LoVo (cell line): ENCODE measurements around the gene ERC2.
A peak's percentile ranks its signal among the peaks of the same experiment; 100 is the strongest.

Source experiments
- DNase-seq: peaks from one replicate; pipeline ENCODE4 v3.0.0-alpha.2; 2016; ENCODE audit warnings: low spot score

The ERC2 gene

DNA sequence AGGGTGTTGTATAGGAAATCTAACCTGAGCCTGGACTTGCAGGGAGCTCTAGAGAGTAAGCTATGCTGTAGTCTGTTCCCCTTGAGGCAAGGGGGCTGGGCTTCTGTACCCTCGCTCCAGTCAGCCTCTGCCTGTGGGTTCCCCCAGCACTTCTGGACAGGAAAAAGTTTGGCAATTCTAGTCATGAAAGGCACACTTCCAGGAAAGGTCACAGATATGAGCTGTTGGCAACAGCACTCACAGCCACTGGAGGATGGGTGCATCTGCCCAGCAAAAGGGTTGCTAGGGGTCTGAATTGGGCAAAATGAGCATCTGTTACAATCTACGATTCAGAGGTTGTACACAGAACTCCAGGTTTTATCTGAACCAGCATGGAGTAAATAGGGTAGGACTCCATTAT, 281.2 kb downstream of the ERC2 start:
- no peak for DNase-seq

- DNase-seq, result no peak
Observed at GRCh38 chr3:56185827-56186226, 282.4 kb downstream of the ERC2 start.

DNA sequence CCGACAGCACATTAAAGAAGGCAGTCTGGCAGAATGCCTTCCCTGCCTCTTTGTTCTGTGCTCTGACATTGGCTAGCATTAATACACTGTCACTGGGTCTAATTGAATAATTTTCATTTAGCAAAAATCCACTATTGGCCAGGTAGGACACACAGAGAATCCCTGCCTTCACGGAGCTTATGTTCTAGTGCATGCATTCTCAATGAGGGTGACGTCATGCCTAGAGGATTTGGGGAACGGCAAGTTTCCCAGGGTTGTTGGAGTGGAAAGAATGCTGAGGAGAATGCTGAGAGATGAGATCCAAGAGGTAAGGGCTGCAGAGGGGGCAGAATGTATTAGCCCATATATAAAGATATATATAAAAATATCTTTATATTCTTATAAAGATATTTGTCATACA, 284.7 kb downstream of the ERC2 start:
- no peak for DNase-seq

- DNase-seq, result no peak
Observed at GRCh38 chr3:56180433-56180832, 287.8 kb downstream of the ERC2 start.

GRCh38 chr3:56173601-56174000, 294.7 kb downstream of the ERC2 start:
- no peak for DNase-seq

GRCh38 chr3:56164436-56164835, 303.8 kb downstream of the ERC2 start:
- DNase-seq, result no peak

DNA sequence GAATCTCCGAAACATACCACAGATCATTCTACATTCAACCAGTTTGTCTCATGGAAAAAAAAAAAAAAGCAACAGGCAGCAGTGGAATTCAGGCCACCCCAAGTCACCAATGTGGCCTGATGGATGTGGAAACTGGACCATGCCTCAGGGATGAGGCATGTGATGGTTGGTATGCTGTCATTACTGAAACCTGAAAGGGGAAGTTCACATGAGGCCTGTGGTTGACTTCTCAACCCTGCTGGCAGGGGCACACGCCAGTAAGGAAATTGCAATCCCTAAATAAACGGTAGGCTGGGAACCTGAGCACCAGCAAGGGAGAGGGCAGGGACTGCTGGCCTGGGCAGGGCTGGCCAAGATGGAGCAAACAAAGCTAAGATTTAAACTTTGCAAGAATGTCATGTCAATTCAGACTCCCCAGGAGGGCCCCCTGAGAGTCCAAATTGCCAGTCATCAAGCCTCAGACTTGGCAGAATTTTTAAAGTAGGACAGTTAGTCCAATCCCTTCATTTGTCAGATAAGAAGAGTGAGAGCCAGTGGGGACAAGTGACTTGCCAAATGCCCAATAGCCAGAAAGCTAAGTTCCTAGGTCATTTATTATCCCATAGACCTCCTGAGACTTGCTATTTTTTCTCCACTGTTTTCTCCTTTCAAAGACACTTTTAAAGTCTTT, 310.4 kb downstream of the ERC2 start:
- DNase-seq, result no peak

GRCh38 chr3:56154297-56154696, 314.0 kb downstream of the ERC2 start:
- DNase-seq, result no peak

GRCh38 chr3:56147354-56147753, 320.9 kb downstream of the ERC2 start:
- DNase-seq, result no peak

GRCh38 chr3:56145410-56145809, 322.9 kb downstream of the ERC2 start:
- DNase-seq, result no peak

- no peak for DNase-seq
Observed at GRCh38 chr3:56144805-56145204, 323.5 kb downstream of the ERC2 start.

GRCh38 chr3:56137415-56137814, 330.9 kb downstream of the ERC2 start:
- DNase-seq, result no peak

DNA sequence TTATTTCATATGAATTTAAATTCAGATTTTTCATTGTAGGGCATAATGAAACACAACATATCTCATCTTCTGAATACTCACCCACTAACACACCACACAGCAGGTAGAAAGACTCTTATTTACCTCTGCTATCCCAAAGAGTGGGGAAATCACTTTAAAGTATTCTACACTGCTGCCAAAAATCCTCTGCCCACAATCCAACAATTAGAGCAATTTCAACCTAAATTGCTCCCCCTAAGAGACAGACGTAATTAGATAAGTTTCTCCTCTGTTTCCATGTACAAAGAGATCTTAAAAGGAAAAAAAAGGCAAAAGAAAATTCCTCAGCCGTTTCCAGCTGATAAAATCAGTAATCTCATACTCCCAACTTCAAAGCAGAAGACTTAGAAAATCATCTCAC, 331.8 kb downstream of the ERC2 start:
- no peak for DNase-seq

- DNase-seq, result no peak
Observed at GRCh38 chr3:56135941-56136340, 332.3 kb downstream of the ERC2 start.

DNA sequence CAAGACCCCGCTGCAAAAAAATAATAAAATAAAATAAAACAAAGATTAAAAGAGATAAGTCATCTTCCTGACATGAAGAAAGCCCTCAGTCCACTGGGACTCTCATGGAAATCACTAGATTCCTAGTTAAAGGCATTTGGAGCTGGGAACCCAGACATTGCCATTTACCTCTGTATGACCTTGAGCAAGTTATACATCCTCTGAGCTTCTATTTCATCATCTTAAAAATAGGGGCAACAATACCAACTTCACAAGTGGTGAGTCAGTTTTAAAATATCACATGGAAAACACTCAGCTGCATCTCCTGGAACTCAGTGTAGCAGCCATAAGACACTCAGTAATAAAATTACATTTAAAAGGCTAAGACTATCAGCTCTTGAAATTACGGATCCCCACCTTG, 334.8 kb downstream of the ERC2 start:
- no peak for DNase-seq

DNA sequence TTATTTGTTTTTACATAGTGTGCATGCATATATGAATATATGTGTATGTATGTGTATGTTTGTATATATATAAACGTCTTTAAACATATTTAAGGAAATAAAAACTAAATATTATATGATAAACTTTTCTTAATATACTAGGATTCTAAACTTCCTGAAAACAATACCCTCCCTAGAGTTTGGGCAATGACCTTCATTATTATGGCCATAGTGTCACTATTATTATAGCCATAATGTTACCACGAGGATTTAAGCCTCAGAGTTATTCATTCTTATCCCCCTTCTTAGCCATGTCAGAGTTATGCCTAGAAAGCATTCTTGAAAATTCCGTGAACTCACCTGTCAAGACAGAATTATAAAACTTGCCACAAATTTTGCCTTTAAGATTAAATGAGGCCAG, 335.5 kb downstream of the ERC2 start:
- DNase-seq, result no peak

GRCh38 chr3:56131974-56132590, 336.2 kb downstream of the ERC2 start:
- peak; percentile 60 for DNase-seq

- no peak for DNase-seq
Observed at GRCh38 chr3:56130036-56130435, 338.2 kb downstream of the ERC2 start.

GRCh38 chr3:56126632-56127031, 341.6 kb downstream of the ERC2 start:
- DNase-seq, result no peak

GRCh38 chr3:56125358-56126005, 342.8 kb downstream of the ERC2 start:
- no peak for DNase-seq

- DNase-seq, result no peak
Observed at GRCh38 chr3:56124546-56124945, 343.7 kb downstream of the ERC2 start.

DNA sequence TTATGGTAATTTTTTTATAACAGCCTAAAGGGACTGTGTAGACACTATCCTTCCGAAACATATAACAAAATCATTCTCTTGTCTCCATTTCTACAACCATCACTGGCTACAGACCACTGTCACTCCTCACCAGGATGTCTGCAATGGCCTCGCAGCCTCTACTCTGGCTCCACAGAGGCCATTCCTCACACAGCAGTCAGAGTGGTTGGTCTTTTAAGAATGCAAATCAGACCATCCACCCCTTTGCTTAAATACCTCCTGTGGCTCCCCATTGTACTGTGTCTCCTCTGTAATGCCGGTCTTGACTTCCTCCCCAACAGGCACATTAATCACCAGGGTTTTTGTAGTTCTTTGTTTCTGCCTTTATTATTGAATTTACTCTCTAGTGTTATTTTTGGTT, 344.8 kb downstream of the ERC2 start:
- DNase-seq, result no peak

- no peak for DNase-seq
Observed at GRCh38 chr3:56122911-56123310, 345.4 kb downstream of the ERC2 start.

DNA sequence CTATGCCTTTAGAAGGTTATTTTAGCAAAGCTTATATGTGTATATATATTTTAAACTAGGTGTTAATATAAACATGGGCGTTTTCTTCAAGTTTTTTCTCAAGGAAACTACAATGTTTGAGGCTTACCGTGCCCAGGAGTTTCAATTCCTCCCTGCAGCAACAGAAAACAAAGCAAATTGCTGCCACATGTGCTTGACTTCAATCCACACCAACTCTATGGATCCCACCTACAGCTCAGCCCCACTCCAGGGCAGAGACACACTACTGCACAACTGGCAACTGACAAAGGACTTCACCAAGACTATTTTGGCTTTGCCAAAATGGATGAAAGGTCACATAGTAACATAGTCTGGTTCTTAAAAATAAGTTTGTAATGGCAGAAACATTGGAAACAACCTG, 346.6 kb downstream of the ERC2 start:
- no peak for DNase-seq
